GM13977 (cell line): ENCODE results near the gene CFAP65.
A peak's percentile ranks its signal among the peaks of the same experiment; 100 is the strongest.

ENCODE experiments used
- DNase-seq: peaks from one replicate; pipeline ENCODE4 v3.0.0; 2012; ENCODE audit warnings: low spot score
- in situ Hi-C: fragments of 300-500 bp; cut with MboI; formaldehyde crosslinking; loops from one replicate; pipeline ENCODE4 v1.12.0; 2022; ENCODE audit warnings: low sequenced_read_pairs, low pct_unique_long_range_greater_than_20kb, mixed read lengths, inconsistent platforms; ENCODE audit not compliant: unreplicated experiment
- TF ChIP-seq, protein P1 (sequence below): IDR thresholded peaks from 2 replicates; pipeline ENCODE4 v1.5.1; 2012; ENCODE audit warnings: mild to moderate bottlenecking, control low read depth; ENCODE audit not compliant: insufficient read depth; ENCODE audit errors: extremely low read depth, missing control alignments

Gene CFAP65

DNA sequence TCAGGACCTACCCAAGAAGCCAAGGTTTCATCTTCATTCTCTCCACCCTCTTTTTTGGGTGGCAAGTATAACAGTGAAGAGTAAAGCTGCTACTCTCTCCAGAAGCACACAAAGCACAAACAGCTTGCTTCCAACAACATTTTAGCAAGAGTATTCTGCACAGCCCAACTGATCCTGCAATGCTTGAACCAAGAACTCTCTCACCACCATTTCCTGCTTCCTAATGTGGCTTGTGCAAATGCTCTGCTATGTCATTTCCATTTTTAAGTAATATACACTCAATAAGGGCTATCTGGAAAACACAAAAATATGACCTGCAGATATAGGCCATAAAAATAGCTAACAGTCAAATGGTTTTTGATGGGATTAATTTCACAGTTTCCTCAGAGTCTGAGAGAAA lies 43.5 kb upstream of the CFAP65 start:
- in situ Hi-C loops, result no loop called here
- TF ChIP-seq, protein P1, sequence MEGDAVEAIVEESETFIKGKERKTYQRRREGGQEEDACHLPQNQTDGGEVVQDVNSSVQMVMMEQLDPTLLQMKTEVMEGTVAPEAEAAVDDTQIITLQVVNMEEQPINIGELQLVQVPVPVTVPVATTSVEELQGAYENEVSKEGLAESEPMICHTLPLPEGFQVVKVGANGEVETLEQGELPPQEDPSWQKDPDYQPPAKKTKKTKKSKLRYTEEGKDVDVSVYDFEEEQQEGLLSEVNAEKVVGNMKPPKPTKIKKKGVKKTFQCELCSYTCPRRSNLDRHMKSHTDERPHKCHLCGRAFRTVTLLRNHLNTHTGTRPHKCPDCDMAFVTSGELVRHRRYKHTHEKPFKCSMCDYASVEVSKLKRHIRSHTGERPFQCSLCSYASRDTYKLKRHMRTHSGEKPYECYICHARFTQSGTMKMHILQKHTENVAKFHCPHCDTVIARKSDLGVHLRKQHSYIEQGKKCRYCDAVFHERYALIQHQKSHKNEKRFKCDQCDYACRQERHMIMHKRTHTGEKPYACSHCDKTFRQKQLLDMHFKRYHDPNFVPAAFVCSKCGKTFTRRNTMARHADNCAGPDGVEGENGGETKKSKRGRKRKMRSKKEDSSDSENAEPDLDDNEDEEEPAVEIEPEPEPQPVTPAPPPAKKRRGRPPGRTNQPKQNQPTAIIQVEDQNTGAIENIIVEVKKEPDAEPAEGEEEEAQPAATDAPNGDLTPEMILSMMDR, result no peak
- no peak for DNase-seq

DNA sequence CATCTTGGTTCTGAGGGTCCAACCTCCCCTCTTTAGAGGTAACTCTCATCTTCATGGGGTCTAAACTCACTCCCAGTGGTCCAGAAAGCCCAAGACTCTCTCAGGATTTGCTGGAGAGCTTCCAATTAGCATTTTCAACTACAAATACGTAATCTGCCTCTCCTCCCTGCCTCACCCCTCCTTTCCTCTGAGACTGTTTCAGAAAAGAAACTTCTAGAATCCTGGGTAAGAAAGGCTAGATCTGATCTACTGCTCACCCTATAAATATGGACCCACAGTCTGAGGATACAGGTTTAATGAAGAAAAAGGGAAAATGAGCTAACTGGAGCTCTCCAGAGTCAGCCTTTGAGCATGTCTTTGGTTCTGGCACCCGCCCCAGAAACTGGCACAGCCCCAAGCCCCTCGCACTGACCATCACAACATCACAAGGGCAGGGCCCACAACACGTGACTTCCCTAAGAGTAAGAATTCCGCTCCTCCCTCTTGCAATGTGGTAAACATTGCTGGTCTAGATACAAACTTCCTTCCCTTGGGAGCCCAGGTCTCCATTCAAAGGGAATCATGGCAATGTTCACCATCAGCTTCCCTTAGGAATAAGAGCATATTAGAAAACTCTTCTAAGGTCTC lies 41.1 kb upstream of the CFAP65 start:
- TF ChIP-seq, protein P1, result no peak
- no peak for DNase-seq
- in situ Hi-C loops, result no loop called here

DNA sequence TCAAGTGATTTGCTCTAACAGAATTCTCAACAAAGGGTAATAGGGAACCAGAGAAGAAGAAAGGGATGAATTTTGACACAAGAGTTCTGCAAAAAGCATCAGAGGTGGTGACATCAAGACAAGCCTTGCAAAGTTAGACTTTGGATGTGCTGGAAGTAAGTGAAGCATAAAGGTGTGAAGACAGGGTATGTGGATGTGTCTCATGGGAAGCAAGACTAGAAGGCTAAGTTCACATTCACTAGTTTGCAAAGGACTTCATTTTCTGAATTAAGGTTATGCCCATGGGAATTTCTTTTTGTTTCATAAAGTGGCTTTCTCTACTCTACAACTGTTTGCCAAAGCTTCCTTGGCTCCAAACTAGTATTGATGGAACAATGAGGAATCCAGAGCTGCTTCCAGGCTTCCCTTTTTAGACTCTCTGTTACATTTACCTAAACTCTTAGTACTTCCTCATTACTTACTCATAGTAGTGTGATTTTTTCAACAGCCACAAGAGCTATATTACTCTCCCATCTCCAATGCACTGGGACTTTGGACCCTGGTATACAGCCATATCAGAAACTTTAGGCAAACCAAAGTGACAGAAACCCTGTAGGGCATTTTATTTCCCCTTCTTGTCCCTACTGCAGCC lies 40.5 kb upstream of the CFAP65 start:
- TF ChIP-seq, protein P1, result no peak
- in situ Hi-C loops, result no loop called here
- DNase-seq, result no peak

DNA sequence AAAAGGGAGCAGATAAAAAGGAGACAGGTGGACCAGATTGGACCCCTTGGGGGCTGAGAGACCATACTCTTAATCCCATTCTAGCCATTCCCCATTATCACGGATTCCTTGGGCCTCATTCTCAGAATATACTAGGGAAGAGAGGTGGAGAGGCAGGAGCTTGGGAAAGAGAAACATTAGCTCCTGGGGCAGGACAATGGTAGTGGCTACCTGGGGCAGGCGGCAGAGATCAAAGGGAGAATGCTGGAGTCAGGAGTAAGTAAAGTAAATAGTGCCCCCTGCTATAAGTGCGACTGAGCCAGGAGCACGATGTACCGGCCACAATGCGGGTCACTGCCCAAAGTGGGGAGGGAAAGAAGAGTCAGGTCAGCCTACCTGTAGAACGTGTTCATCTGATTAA lies 39.8 kb upstream of the CFAP65 start:
- in situ Hi-C loops, result no loop called here
- no peak for DNase-seq
- TF ChIP-seq, protein P1, result no peak

DNA sequence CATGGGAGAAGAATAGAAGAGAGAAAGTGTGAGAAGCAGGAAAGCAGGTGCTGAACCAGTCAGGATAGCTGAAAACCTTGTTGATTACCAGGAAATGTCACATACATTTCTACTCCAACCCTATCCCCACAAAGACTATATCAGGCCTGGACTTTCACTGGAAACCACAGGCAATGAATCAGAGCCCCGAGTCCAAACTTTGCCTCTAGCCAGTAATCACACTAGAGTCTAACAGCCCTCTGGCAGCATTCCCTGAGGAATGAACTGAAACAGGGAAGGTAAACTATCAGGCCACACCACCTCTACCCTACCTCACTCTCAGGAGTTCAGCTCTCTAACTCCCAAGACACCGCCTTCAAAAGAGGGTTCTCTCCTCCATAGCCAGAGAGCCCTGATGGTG lies 38.1 kb upstream of the CFAP65 start:
- in situ Hi-C loops, result no loop called here
- TF ChIP-seq, protein P1, result no peak
- DNase-seq, result no peak

DNA sequence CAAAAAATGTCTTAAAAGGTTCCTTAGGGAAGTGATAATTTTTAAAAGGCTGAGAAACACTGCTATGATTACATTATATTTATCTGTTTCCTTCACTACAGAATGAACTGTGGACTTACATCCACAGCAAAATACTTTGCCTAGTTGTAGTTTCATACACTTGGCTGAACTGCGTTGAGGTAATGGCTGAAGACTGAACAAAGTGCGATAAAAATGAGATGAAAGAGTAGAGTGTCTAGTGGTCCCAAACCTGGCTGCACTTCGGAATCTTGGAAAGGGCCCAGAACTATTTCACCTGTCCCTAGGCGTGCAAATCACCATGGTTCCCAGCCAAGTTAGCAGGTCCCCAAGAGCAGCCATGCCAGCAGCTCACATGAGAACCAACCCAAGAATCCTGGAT lies 37.6 kb upstream of the CFAP65 start:
- in situ Hi-C loops, result no loop called here
- TF ChIP-seq, protein P1, result no peak
- no peak for DNase-seq

DNA sequence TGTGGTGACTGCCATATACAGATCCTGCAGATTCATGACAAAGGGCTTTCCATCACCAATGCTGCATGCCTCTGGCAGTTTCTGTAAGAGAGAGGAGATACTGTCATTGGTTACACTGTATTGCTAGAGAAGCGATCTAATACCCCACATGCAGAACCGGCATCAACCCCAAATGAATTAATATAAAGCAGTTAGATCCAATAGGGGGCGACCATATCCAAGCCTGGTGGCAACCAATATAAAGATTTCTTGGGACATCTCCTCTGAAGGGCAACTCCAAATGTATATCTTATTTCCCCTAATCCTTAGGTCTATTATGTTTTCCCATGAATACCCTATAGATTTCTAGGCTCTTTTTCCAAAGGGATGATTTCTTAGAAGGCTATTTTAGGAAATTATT lies 36.8 kb upstream of the CFAP65 start:
- in situ Hi-C loops, result no loop called here
- TF ChIP-seq, protein P1, result no peak
- DNase-seq, result peak; percentile 7
